HS-5 (cell line): ENCODE results near the gene HOXB3.
A peak's percentile ranks its signal among the peaks of the same experiment; 100 is the strongest.

Experiments used
- DNase-seq: peaks from one replicate; pipeline ENCODE4 v3.0.0-alpha.2; 2012; ENCODE audit warnings: low read depth

HOXB3 gene

GRCh38 chr17:48589831-48590606 lies at the start of gene HOXB3:
HOXB3 (minus strand) TSS chr17:48590241; CDS start chr17:48552474, 37,767 bp downstream.
- DNase-seq: no peak

- no peak for DNase-seq
Observed at GRCh38 chr17:48639136-48639535, 49.1 kb upstream of the HOXB3 start.

DNA sequence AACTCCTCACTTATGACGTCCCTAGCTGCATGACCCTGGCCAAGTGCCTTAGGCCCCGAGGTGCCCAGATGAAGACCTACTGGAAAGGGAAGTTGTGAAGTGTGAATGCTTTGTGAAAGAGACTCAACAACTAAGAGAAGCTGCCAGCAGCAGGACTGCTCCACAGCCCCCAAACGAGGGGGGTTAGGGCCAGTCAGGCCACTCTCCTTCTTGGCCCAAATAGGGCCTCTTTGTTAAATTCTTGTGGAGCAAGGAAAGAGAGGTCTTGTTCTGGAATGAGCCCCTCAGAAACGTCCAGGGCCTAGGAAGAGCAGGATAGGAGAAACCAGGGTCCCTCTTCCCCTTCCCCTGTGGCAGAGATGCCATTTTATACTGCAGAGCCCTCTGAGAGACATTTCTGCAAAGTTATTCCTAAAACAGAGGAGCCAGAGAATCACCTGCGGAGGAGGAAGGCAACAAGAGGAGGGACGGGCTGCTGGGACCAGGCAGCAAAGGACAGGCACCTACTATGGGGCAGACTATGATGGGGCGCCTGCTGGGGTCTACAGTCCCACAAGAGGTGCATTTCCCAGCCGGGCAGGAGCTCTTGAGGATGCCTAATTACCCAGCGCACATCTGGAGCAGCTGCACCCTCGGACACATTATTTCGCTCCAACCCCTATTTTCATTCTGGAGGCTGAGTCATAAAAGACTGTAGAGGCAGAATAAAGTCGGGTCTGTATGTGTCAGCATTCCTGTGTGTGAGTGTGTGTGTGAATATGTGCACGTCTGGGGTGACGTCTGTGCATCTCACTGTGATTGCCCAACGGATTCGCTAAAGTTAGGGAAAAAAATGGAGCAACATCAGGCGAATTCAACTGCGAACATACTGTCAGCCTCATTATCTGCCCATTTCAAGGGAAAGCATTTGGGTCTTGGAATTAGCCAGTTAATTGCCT lies 47.6 kb upstream of the HOXB3 start:
- peak; percentile 82 for DNase-seq

GRCh38 chr17:48636177-48637018 lies 46.4 kb upstream of the HOXB3 start:
- DNase-seq: no peak

DNA sequence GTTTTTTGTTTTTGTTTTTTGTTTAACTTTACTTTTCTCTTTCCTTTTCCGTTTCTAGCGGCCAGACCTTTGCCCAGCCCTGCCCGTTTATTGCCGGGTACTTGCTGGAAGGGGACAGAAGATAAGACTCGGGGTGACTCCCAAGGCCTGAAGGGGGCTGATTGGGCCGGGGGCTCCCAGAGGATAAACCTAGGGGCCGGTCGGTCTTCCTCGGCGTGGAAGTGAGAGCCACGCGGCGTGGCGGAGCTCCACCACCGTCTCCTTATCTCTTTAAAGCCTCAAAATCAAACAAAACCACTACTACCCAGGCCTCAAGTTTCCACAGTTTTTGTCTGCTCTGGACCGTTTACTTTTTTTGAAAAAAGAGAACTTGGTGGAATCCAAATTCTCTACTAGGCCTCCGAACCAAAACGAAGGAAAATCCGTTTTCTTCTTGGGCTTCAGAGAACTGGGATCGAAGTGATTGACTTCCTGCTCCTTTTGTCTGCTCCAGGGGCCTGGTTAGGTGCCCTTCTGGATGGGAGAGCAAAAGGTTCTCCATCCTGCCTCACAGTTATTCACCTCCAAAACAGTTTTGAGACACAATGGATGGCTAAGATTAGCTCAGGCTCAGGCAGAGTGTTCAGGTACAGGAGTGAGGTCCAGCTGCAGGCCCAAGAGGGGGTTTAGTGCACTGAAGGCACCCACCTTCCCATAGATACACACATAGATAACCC lies 44.6 kb upstream of the HOXB3 start:
- no peak for DNase-seq

DNA sequence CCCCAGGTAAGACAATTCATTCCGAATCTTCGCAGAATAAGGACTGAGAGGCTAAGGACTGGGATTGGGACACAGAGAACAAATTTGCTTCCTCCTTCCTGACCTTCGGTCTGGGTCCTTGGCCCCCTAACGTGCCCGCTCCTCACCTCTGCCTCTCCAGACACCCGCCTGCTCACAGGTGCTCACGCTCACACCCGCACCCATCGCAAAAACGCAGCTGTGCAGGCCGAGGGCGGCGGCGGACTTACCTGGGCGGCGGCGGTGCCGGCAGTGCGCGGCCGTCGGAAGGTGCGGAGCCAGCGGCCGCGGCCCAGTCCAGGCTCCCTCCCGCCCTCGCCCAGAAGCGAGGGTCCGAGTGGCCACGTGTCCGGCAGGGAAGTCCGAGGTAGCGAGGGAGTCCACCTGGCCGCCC lies 43.2 kb upstream of the HOXB3 start:
- DNase-seq: no peak

DNA sequence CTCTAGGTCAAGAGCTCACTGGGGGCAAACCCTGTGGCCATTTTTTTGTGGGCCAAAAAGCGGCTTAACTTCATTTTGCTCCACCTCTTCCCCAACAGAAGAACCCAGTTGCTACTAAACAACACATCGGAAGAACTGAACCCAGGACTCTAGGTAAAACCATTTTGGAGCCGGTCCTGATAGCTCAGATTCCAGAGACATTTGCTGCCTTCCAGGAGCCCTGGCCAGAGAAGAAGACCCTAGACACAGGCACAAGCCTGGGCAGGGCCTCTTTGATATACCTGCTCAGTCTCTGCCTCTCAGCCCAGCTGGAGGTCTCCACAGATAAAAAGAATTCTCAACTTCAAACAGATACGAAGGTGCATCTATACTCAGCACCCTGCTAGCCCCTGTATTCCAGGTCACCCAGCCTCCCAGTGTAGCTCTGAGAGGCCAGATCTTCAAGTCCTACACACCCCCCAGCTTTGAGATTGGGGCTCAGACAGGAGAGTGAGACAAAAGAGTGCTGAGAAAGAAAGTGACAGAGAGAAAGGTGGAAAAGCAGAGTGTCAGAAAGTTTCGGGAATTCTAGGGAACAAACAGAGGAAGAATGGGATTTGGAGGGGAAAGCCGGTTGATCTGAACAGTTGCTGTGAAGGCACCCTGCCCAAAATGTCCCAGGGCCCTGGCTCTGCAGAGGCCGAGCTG lies 42.7 kb upstream of the HOXB3 start:
- no peak for DNase-seq

DNA sequence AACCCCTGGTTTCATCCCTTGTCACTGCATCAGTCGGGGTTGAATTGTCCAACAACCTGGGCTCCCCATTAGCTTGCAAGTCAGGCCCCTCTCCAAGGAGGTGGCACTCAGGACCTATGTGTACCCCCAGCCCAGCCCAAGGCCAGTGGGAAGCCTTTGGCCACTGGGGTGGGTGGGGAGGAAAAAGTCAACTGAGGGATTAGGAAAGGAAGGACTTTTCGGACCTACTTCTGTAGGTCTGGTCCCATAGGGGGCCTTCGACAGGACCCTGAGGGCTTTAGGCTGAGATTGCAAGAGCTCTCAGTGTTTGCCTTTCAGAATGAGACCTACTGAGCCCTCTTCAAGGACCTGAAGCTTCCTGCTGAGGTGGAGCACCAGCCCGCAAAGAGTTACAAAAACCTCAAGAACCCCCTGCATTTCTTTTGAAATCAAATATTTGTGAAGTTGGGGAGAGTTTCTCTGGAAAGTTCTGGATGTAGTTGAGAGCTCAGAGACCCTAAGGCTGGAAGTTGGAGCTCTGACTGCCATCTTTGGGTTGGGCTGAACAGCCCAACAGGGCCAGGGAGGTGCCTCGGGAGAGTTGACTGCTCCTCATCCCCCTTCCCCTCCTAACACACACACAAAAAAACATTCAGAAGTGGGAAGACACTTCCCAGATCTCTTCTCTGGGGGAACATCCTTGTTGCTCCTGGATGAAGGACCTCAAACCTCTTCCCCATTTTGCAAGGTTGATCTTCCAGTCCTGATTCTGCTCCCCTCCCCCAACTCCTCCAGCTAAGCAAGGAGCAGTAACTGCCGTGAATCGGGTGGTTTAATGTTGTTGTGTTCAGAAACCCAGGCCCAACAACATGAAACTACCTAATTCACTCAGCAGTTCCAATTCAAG lies 41.9 kb upstream of the HOXB3 start:
- DNase-seq: no peak

- no peak for DNase-seq
Observed at GRCh38 chr17:48630925-48631692, 41.1 kb upstream of the HOXB3 start.

DNA sequence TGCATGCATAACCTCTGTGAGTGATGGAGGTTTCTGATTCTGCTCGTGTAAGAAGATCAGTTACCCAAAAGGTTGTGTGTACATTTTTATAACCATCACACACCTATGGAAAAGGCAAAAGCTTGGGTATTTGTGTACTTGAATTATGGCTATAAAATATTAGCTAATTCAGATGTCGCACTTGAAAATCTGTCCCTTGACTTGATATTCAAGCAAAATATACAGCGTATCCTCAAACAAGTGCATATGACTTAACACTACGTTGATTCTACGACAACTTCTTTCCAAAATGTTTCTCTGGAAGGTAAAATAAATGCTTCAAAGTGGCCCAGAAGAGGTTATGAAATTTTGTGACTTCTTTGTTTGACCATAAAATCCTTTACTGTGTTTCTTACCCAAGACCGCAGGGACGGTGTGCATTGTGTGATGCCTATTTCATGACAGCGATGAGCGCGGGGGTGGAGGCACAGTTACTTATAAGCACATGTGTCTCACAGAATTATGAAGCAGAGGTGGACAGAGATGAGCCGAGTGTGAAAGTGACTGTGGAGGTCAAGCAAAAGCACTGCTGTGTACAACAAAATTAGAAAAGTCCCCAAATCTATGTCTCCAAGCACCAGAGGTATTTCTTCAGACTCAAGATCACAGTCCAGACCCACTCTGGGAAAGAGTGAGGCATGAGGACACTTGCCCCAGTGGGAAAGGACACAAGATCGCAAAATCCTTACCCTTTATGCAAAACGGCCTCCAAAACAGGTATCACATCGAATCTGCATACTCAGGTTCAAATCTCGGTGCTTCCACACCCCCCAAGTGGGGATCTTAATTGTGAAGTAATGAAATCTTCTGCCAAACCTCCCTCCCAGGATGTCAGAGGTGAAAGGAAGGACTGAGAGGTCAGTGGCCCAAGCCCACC lies 40.2 kb upstream of the HOXB3 start:
- DNase-seq: no peak

- DNase-seq: no peak
Observed at GRCh38 chr17:48629411-48629759, 39.3 kb upstream of the HOXB3 start.

- no peak for DNase-seq
Observed at GRCh38 chr17:48628649-48629410, 38.8 kb upstream of the HOXB3 start.

- DNase-seq: no peak
Observed at GRCh38 chr17:48627623-48628521, 37.8 kb upstream of the HOXB3 start.

DNA sequence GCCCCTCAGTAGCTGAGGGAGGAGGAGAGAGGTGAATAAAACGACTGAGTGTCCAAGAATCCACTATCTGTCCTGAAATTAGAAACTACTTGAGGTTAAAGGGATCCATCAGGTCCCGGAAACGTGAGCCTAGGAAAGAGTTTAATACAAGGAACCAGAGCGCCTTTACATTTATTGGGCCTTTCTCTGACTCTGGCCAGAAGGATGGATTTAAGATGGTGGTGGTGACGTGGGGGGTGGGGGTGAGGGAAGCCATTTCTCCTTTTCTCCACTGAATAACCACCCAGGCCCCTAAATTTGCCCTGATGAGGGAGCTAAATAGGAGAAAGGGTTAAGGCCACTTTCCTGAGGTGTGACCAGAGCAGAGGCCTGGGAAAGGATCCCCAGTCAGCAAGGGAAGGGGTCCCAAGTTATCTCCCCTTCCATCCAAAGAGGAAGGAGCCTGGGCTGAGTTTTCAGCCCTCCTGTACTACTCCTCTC lies 37.1 kb upstream of the HOXB3 start:
- no peak for DNase-seq

DNA sequence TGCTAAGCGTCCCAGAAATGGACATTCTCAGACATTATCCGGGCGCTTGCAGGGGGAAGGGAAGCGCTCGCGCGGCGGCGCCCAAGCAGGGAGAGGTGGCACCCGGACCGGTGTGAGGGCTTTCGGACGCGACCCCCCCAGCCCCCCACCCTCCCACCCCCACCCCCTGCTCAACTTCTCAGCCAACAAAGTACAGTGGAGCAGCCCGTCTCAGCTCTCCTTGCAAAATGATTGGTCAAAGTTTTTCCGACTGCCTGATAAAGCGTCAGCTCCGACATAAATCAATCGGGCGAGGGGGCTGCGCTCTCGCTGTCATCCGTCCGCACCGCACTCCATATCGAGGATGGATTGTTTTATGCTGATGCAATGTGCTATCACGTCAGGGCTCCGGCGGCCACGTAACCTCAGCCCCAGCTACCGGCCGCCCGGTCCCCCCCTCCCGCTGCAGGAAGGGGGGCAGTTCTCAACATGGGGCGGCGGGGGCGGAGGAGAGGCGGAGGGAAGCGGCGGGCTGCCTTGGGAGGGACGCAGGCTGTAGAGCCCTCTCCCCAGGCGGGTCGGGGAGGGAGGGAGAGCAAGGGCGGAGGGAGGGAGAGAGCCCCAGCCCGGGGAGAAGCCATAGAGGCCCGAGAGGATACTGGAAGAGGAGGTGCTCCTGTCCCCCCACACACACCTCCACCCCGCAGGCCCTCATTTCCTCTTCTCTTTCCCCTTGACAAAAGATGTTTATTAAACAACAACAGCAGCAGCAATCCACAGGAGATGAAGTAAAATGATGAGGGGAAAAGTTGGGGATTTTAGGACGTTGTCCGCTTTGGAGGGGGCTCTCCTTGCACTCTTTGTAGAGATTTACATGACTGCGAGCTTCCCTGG lies 36.4 kb upstream of the HOXB3 start, which contains the start of gene HOXB9:
HOXB9 (minus strand) TSS at position 114 of the 873 bp plus-strand sequence; CDS start at position 25, 89 bp downstream.
- DNase-seq: no peak
